HG02852 (cell line): ENCODE data around the gene LTC4S.
"Not testable (repeated sequence)": the region's sequence is repeated elsewhere in the genome, so short reads cannot be mapped to it uniquely, and the experiment has no call there.

Experiments used
- ATAC-seq: cut with Tn5 transposase; IDR thresholded peaks from one replicate; pipeline ENCODE4 v1.9.1; 2021; ENCODE audit warnings: mild to moderate bottlenecking, moderate library complexity; ENCODE audit not compliant: unreplicated experiment

Gene LTC4S

DNA sequence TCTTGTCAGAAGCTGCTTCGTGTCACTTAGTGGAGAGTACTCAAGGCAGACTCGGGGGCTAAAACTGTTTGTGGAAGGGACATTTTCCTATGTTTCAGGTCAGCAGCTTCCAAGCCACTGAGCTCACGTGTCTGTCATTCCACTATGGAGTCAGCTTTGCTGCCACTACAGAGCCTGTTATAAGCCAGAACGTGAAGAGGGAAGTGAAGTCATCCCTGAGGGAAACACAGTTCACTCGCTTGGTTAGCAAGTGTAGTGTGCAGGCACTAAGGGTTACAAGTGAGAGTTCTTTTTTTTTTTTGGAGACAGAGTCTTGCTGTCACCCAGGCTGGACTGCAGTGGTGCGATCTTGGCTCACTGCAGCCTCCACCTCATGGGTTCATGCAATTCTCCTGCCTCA lies 24.5 kb upstream of the LTC4S start:
- ATAC-seq: no peak

- ATAC-seq: no peak
Observed at GRCh38 chr5:179769796-179770195, 24.0 kb upstream of the LTC4S start.

GRCh38 chr5:179771311-179771895 lies 22.4 kb upstream of the LTC4S start:
- ATAC-seq: no peak

- no peak for ATAC-seq
Observed at GRCh38 chr5:179772351-179772750, 21.4 kb upstream of the LTC4S start.

DNA sequence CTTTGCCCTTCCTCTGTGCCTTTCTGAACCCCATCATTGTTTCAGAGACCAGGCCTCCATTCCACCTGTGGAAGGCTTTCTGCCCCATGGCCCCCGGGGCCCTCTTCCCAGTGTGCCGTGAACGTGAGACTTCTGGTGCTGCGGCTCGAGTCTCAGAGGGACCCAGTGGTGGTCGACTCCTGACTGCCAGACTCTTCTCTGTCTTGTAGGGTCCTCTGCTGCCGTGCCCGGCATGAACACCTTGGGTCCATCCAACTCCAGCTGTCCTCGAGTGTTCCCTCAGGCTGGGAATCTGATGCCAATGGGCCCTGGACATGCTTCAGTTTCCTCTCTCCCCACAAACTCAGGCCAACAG lies 20.1 kb upstream of the LTC4S start:
- no peak for ATAC-seq

- ATAC-seq: no peak
Observed at GRCh38 chr5:179774442-179774841, 19.3 kb upstream of the LTC4S start.

DNA sequence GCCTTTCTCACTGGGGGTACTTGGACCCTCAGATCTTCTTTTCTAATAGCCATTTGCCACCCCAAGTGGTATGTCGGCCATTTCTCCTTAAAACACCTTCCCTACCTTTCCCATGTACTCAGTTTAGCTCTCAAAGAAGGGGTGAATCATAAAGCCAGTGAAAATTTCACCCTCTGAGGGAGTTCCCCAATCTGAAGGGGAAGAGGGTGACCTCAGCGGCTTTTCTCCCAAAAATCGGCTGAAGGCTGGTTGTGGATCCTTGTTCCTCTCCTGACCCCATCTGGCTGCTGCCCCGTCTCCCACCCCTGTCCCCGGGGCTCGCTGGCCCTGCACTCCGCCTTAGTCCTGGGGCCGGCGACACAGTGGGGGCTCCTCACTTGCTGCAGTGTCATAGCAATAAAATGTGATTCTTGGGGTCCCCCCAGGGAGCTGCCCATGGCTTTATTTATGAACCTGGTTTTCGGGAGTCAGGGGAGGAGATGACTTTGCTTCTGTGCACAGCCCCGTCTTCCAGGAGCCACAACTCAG lies 17.3 kb upstream of the LTC4S start:
- ATAC-seq: no peak

- ATAC-seq: no peak
Observed at GRCh38 chr5:179777456-179777855, 16.3 kb upstream of the LTC4S start.

GRCh38 chr5:179777909-179778308 lies 15.9 kb upstream of the LTC4S start:
- no peak for ATAC-seq

DNA sequence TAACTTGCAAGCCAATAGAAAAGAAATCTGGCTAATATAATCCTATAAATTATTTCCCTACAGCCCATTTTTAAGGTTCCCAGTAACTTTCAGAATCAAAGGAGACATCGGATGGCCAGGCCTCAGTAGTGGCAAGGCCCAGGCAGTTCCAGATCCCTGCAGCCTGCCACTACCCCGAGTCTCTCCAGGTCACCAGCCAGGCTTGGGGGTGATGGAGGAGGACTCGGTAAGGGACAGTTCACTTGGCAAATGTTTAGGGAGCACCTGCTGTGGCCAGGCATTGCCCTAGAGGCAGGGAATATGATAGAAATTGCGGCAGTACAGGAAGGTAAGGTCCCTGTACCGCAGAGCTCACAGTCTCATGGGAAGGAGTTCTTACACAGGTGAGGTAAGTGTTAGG lies 15.2 kb upstream of the LTC4S start:
- no peak for ATAC-seq

GRCh38 chr5:179779826-179780225 lies 14.0 kb upstream of the LTC4S start:
- ATAC-seq: no peak

- ATAC-seq: no peak
Observed at GRCh38 chr5:179780362-179780761, 13.4 kb upstream of the LTC4S start.

DNA sequence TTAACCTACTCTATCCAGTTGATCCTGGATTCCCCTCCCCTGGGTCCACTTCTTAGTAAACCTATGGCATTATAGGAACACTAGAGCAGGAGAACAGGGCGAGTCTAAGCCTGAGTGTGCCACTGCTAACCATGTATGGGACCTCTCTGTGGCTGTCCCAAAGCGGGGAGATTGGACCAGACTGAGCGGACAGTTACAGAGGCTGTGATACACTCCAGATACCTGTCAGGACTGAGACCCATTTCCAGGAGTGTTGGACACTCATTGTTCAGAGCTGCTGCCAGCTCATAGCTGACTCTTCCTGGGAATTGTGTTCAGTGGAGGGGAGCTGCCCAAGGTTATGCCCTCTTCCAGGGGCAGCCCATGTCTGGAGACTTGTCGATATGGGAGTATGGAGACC lies 11.9 kb upstream of the LTC4S start:
- ATAC-seq: no peak

- ATAC-seq: no peak
Observed at GRCh38 chr5:179783128-179783527, 10.7 kb upstream of the LTC4S start.

- no peak for ATAC-seq
Observed at GRCh38 chr5:179786861-179787260, 6.9 kb upstream of the LTC4S start.

- no peak for ATAC-seq
Observed at GRCh38 chr5:179788193-179788854, 5.5 kb upstream of the LTC4S start.

DNA sequence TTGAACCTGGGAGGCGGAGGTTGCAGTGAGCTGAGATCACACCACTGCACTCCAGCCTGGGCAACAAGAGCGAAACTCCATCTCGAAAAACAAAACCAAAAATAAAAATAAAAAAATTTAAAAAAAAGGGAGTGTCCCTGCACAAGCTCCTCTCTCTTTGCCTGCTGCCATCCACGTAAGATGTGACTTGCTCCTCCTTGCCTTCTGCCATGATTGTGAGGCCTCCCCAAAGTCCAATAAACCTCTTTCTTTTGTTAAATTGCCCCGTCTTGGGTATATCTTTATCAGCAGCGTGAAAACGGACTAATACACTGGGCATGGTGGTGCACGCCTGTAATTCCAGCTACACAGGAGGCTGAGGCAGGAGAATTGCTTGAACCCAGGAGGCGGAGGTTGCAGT lies 4.5 kb upstream of the LTC4S start:
- not testable (repeated sequence) for ATAC-seq

- ATAC-seq: no peak
Observed at GRCh38 chr5:179791881-179792611, 1.7 kb upstream of the LTC4S start.

DNA sequence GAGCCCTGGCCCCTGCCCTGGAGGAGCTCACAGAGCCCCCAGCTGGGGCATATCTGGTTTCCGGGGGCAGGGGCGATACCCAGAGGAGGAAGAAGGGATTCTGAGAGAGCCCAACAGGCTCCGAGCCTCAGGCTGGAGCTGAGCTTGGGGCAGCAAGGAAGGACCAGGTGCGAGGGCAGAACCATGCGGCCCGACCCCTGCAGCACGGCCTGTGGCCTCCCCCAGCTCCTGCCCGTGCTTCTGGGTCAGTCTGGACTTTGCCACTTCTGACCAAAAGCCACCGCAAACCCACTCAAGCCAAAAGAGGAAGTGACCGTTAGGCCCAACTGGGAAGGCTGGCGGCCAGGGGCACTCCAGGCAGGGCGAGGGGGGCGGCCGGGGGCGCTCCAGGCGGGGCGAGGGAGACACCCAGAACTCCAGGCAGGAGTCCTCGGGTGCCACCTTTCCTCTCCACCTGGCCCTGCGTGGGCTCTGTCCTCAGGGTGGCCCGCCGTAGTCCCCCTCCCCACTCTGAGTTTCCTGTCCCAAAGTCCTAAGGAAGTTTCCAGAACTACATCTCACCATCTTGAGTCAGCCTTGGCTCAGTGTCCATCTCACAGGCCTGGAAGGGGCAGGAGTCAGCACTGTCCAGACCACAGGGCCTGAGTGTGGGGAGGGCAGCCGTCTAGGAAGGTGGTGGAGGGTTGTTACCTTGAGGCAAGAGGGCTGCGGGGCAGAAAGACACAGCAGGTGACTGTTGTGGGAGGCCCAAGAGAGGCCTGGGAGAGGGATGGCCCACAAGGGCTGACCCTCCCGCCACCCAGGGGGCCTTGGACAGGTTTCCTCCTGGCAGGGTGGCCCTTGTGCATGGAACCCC lies 946 bp upstream of the LTC4S start:
- no peak for ATAC-seq

GRCh38 chr5:179794171-179794570 lies 385 bp downstream of the LTC4S start:
- no peak for ATAC-seq

DNA sequence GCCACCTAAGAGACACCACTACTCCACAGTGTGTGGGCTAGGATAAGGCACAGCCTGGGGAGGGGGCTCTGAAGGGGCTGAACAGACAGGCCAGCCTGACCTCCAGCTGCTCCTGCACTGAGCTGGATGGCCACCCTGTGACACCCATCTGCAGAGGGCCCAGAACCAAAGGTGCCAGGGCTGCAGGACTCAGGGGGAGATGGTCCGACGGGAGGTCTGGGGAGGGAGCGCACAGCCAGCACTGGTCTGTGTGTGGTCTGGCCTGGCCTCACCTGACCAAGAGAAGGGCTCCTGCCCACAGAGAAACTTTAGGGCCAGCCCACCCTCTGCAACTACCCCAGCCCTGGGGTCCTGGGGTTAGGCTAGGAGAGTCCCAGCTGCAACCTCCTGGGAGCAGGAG lies 789 bp downstream of the LTC4S start:
- ATAC-seq: no peak
